GM21717 (cell line): ENCODE measurements around the gene TPM1.

ENCODE experiments used
- ATAC-seq: cut with Tn5 transposase; IDR thresholded peaks from one replicate; pipeline ENCODE4 v1.9.1; 2021; ENCODE audit warnings: mild to moderate bottlenecking, moderate library complexity; ENCODE audit not compliant: unreplicated experiment

TPM1 gene

DNA sequence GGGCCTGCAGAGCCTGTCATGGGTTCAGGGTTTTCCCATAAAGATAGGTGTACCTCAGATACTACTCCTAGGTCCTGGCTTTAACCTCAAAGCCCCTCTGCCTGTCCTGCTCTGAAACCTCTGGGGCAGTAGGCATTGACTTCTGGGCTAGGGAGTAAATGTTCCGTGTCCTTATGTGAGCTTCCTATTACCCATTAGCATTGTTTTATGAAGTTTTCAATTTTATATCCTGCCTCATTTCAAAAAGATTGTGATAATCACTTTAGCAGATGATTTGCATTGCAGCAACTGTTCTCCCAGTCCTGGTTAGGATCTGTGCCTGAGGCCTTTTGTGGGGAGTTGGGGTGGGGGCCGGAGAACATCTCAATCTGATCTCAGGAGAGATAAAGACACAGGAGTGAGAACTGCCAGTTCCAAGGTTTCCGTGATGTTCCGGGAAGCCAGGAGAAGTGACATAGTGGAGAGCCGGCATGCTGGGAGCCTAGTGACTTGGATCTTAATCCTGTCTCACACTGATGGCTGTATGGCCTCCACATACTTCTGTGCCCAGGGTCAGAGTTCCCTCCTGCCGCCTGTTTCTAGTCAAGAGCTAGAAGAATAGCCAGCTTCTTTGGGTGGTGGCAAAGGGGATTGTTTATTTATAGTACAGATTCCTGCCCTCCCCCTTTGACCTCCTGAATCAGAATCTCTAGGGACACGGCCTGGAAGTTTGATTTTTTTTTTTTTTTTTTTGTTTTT lies 10.6 kb downstream of the TPM1 start:
- no peak for ATAC-seq

GRCh38 chr15:63054281-63054683 lies 11.7 kb downstream of the TPM1 start:
- ATAC-seq, result no peak

DNA sequence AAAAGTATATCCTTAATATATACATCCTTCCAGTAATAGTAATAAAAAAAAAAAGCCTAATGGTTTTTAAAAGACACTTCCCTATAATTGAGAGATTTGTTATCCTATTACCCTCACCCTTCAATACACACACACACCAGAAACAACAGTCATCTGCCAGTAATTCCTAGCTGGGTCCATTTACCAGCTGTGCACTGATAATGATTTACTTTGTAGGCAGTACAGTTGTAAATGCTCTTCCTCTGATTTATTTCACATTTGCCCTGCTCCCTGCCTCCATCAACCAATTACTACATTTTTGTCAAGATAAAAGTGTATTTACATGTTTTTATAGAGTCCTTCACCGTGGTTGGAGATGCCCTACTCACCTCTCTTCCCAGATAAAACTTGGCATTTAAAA lies 12.4 kb downstream of the TPM1 start:
- ATAC-seq, result no peak

- ATAC-seq, result no peak
These were observed 14.3 kb downstream of the TPM1 start for GRCh38 chr15:63056829-63057228.

GRCh38 chr15:63057468-63058345 lies 15.2 kb downstream of the TPM1 start:
- no peak for ATAC-seq

GRCh38 chr15:63059075-63059474 lies 16.5 kb downstream of the TPM1 start:
- no peak for ATAC-seq

DNA sequence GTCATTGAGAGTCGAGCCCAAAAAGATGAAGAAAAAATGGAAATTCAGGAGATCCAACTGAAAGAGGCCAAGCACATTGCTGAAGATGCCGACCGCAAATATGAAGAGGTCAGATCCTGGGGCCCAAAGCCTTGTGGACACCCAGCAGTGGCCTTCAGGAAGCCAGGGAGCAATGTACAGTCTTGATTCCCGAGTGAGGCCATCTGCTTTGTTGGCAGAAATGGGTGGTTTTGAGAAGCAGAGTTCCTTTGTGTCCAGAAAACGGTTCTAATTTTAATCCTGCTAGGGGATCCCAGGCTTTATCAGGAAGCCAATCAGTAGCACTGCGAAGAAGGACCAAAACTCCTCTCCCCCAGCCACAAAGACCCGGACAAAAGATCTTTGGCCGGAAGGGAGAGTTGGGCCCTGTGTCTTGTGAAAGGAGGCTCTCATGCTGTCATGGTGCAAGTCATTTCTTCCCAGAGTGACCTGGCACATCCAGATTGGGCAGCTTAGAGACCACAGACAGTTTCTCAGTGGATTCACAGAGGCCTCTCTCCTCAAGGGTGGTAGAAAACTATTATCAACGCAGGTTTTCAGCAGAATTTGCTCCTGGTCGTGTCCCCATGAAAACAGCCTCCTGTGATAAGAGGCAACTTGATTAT lies 17.1 kb downstream of the TPM1 start:
- no peak for ATAC-seq

GRCh38 chr15:63060699-63061098 lies 18.2 kb downstream of the TPM1 start:
- ATAC-seq, result no peak

DNA sequence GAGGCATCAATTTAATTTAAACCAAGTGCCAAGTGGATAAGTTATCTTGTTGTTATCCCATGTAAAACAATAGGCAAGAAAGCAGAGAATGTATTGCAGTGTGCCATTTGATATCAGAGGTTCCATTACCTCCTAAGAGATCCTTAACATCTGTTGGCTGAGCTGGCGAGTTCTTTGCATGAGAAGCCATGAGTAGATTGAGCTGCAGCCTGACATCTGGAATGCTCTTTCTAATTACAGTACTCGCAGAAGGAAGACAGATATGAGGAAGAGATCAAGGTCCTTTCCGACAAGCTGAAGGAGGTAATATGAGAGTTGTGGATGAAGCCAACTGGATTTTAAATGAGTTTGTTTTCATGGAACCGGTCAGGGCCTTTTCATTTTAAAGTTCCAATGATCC lies 19.4 kb downstream of the TPM1 start:
- ATAC-seq, result no peak

DNA sequence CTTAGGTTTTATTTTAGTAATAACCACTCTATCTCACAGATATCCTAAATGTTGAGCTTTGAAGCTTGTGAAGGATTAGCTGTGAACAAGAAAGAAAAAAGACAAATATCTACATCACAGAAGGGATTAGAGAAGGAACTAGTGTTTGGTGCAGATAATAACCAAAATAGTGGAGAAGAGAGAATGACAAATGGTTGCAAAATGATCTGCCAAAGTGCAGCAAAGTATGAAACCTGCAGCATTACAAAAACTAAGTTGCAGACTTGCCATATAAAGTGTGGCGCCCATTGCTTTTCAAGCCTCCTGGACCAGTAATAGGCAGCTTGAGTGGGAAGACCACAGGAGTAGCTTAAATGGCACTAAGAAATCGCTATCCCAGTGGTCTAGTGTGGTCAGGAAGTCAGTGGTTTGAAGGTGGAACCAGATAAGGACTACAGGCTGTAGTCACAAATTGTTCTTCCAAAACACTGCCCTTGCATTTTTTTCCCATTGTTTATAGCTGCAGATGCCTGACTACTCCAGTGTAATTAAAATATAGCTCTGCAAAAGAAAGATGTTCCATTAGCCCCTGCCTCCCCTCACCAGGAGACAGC lies 20.7 kb downstream of the TPM1 start:
- no peak for ATAC-seq

DNA sequence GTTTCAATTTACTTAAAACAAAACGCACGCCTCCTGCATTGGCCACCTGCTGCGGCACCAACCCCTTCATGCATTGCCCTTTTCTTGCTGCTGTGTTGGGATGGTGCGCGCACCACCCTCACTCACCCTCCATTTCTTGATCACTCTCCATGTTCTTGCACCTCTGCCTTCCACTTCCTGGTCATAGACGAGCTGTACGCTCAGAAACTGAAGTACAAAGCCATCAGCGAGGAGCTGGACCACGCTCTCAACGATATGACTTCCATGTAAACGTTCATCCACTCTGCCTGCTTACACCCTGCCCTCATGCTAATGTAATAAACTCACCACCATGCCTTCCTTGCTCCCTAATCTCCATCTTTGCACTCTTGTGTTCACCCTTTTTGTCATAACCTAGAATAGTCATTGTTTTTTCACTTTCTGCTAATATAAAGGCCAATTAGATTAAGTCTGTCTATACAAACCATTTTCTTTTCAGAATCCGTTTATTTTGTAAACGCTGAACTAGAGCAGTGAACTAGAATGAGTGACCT lies 21.4 kb downstream of the TPM1 start:
- ATAC-seq, result no peak

GRCh38 chr15:63065262-63066221 lies 23.0 kb downstream of the TPM1 start:
- no peak for ATAC-seq

- no peak for ATAC-seq
These were observed 23.7 kb downstream of the TPM1 start for GRCh38 chr15:63066272-63066671.

DNA sequence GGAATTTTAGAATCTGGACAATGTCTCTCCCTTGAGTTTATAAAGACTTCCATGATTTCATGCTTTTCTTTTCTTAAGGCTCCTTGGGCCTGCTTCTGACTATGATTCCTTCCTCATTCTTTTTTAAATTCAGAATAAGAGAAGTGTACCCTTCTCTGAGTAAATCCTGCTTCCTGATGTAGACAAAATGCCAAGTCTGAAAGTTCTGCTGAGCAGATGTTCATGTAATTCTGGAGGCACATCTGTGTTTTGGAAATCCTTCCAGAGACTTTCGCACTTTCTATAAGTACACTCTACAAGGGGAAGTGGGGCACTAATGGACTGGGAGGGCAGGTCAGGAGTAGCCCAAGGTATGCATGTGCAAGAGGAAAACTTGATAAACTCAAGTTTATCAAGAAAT lies 24.8 kb downstream of the TPM1 start:
- no peak for ATAC-seq

DNA sequence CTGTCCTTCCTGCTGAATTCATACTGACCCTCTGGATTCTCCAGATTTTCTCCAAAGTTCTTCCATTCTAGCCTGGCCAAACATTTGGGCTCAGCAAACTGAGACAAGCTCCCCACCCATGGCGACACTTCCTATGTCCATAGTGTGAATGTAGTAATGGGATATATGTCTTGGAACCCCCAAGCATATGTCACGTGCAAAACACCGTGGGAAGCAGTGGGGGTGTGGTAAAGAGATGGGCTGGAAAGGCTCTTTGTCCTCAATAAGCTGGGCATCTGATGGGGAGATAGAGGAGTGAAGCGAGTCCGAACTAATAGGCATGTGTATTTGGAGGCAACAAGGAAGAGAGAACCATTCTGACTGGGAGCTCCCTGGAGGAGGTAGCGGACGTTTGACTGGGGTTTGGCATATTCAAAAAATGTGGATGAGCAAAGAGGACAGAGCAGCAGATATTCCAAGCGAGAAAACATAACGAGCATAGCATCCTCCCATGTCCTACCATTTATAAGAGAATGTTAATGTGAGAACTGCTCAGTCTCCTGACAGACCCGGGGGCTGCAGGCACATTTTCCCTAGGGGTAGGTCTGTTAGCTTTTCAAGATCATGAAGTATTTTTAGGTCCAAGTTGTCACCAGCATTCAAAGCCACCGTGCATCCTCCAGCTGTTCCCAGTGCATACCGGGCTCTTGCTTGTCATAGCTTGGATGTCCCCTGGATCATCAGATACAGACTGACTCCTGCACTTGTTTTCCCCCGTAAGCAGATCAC lies 25.6 kb downstream of the TPM1 start:
- ATAC-seq, result no peak

DNA sequence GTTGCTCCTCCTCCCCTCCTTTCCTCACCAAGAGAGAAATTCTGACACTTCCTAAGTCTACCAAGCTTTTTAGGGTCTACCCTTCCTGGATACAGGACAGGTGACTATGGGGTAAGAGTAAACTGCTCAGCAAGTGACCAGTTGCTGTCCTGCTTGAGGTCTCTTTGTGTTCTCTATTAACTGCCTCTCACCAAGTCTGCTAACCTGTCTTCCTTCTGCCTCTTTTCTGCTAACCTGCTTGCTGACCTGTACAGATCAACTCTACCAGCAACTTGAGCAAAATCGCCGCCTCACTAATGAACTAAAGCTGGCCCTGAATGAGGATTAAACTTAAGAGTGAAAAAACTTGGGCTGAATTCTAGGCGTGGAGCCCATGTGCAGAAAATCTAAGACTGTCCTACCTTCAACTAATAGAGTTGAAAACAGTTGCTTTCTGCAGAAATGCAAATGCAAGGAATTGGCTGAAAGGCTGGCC lies 27.1 kb downstream of the TPM1 start:
- ATAC-seq, result no peak

GRCh38 chr15:63070681-63071129 lies 28.2 kb downstream of the TPM1 start:
- no peak for ATAC-seq

DNA sequence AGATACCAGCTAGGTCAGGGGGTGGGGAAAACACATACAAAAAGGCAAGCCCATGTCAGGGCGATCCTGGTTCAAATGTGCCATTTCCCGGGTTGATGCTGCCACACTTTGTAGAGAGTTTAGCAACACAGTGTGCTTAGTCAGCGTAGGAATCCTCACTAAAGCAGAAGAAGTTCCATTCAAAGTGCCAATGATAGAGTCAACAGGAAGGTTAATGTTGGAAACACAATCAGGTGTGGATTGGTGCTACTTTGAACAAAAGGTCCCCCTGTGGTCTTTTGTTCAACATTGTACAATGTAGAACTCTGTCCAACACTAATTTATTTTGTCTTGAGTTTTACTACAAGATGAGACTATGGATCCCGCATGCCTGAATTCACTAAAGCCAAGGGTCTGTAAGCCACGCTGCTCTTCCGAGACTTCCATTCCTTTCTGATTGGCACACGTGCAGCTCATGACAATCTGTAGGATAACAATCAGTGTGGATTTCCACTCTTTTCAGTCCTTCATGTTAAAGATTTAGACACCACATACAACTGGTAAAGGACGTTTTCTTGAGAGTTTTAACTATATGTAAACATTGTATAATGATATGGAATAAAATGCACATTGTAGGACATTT lies 28.9 kb downstream of the TPM1 start:
- no peak for ATAC-seq
